HG03064 (cell line): ENCODE measurements around the gene E2F2.

Experiments
- ATAC-seq: cut with Tn5 transposase; IDR thresholded peaks from one replicate; pipeline ENCODE4 v1.9.1; 2021; ENCODE audit warnings: low read depth; ENCODE audit not compliant: unreplicated experiment

Gene E2F2

DNA sequence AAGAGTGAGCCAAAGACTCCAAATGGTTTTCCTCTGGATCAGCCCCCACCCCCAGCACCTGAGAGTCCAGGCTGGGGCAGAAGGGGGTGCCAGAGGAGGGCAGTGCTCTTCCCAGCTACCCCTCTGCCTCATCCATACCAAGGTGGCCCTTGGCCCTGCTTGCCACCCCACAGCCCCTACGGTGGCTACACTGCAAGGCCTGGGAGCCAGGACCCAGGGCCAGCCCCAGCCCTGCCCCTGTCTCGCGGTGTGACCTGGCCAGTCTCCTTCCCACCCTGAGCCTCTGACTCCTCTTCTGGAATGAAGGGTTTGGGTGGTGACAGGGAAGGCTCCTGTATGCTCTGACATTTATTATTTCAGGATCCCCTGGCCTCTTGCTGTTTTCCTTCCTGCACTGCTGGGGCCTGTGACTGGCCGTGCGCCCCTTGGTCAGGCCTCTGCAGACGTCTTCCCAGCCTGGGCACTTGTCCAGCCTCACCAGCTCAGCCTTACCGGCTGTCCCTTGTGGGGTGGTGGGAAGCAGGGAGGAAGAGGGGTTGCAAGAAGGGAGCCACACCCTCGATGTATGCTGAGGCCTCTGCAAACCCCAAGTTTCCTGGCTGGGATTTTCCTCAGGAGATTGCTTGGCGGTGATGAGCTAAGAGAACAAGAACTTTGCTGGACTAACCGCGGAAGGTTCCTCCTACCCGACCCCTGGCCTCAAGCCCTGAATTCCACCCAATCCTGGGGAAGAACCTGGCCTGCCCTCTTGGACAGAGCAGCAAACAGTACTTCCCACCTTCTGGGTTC is 60.6 kb downstream of the E2F2 start:
- no peak for ATAC-seq

DNA sequence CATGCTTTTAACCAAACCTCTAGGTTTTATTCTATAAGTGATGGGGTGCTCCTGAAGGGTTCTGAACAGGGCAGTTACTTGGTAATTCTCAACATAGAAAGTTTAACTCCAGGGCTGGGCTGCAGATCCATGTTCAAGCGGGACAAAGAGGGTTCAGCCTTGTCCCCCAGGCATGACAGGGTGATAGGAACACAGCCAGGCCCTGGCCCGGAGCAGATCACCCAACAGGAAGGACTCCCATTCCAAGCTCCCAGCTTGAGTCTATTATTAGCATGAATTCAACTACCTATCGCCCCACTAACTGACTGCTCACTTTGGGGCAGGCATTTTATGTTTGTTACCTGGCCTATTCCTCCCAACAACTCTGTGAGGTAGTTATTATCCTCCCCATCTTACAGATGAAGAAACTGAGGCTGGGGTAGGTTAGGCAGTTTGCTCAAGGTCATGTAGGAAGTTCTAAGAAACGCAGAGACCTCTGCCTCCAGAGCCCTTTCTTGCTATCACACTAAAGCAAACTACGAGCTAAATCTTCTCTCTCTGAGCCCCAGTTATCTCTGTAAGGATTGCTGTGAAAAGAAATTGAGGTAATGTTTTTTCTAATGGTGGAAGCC is 61.6 kb downstream of the E2F2 start:
- no peak for ATAC-seq

DNA sequence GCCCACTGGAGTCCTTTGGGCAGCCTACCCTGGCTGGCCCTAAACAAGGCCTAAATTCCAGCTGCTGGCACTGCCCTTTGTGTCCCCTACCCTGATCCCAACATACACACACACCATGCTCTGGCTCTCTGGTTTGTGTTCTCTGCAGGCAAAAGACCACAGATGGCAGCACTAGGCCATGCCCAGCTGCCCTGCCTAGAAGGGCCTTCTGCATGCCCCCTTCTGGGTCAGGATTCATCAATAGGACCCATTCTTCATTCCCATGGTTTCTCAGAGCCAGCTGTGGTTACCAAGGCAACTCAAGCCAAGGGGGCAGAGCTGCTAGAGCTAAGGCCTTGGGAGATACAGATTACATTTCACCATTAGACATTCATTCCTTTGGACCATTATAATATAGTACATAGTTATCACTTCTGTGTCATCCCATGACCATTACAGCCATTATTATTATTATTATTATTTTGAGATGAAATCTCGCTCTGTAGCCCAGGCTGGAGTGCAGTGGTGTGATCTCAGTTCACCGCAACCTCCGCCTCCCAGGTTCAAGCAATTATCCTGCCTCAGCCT is 64.5 kb downstream of the E2F2 start:
- ATAC-seq, result no peak

DNA sequence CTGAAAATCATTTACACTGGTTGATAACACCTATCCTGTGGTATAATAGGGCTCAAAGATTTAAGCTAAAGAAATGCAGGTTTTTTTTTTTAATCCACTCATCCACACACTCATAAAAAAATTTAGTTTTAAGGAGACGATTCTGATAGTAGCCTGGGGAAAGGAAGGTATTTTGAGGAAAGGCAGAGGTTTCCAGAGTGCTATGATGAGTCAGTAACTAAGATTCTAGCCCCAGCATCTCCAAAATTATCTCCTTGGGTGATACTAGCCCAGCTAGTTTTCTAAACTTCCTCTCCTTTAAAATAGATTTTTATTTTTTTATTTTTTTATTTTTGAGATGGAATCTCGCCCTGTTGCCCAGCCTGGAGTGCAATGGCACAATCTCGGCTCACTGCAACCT is 67.7 kb downstream of the E2F2 start:
- ATAC-seq, result no peak

DNA sequence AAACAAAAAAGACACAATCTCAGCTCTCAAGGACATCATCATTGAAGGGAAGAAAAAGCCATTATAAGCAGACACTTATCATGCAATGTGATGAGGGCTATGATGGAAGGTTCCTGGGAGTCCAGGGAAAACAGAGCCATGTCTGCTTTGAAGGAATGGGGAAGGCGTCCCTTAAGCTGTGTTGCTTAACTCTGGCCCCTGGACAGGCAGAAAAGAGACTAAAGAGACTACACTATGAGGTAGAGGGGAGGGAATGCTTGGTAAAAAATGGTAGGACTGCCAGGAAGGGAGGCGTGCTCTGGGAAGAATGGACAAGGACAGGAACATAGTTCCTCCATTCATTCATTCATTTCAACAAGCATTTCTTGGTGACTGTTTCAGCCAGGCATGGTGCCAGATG is 68.3 kb downstream of the E2F2 start:
- ATAC-seq, result no peak

DNA sequence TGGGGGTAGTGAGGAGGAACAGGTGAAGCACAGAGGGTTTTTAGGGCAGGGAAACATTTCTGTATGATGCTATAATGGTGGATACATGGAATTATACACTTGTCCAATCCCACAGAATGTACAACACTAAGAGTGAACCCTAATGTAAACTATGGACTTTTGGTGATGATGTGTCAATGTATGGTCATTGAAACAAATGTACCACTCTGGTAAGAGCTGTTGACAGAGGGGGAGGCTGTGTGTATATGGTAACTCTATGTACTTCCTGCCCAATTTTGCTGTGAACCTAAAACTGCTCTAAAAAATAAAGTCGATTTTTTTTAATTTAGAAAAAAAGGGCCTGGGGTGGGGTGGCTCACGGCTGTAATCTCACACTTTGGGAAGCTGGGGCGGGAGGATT is 70.0 kb downstream of the E2F2 start:
- ATAC-seq, result no peak

DNA sequence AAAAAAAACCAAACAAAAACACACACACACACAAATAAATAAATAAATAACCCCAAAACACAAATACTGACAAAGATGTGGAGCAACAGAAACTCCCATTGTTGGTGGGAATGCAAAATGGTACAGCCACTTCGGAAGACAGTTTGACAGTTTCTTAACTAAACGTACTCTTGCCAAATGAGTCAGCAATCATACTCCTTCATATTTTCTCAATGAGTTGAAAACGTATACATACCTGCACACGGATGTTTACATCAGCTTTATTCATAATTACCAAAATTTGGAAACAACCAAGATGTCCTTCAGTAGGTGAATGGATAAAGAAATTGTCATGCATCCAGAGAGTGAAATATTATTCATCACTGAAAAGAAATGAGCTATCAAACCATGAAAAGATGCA is 70.5 kb downstream of the E2F2 start:
- no peak for ATAC-seq

DNA sequence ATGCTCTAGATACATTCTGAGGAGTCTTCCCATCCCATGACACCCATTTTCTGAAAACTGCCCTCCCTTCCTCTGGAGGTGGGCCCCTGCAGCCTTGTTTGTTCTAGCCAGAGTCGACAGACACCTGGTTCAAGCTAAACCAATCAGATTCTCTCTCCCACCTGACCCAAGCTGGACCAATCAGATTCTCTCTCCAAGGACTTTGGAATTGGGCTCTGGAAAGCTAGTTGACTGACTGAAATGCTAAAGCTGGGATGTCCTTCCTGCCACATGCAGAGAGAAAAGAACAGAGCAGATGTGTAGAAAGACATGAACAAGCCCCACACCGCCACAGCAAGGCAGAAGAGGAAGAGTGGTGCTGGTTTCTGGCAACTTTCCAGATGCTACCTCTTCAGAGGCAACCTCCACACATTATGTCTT is 71.7 kb downstream of the E2F2 start:
- ATAC-seq, result no peak
